Tibial artery (tissue), 4 donors: ENCODE results near the gene F8A1.
"Not testable (repeated sequence)": the region's sequence is repeated elsewhere in the genome, so short reads cannot be mapped to it uniquely, and the experiment has no call there.

Experiments used
- DNase-seq, 2 donors: peaks; one replicate each; pipeline ENCODE4 v3.0.0-alpha.2; 2019
- H3K27ac ChIP-seq, 2 donors: fragments of 200-600 bp; sonication (generic) in 1 of 2; 1 replicate in 1 of 2; 2 replicates in 1 of 2; pipeline ENCODE4 v1.5.1; 2018 to 2019; ENCODE audit warnings: mild to moderate bottlenecking in 1 of 2
- H3K27me3 ChIP-seq, 2 donors: fragments of 200-600 bp; sonication (generic) in 1 of 2; one replicate each; pipeline versions ENCODE4 v1.5.1 to v1.6.0; 2016 to 2019
- H3K36me3 ChIP-seq, 3 donors: fragments of 200-600 bp; sonication (generic) in 2 of 3; one replicate each; pipeline ENCODE4 v1.5.1; 2016 to 2019; ENCODE audit warnings: mild to moderate bottlenecking in 2 of 3
- H3K4me1 ChIP-seq, 4 donors: fragments of 200-600 bp; sonication (generic) in 2 of 4; 1 replicate in 3 of 4; 2 replicates in 1 of 4; pipeline ENCODE4 v1.5.1; 2016 to 2019
- H3K4me3 ChIP-seq, 2 donors: fragments of 200-600 bp; sonication (generic) in 1 of 2; 1 replicate in 1 of 2; 2 replicates in 1 of 2; pipeline ENCODE4 v1.5.1; 2018 to 2019; ENCODE audit warnings: mild to moderate bottlenecking in 2 of 2
- H3K9me3 ChIP-seq, 3 donors: fragments of 200-600 bp; sonication (generic) in 1 of 3; one replicate each; pipeline ENCODE4 v1.5.1; 2016 to 2019
- CTCF ChIP-seq, 2 experiments: fragments of 200-600 bp in 1 of 2; fragments of 450-650 bp in 1 of 2; IDR thresholded peaks; one replicate each; pipeline ENCODE4 v1.5.1; 2017 to 2019; ENCODE audit warnings: antibody characterized with exemption in 2 of 2, mild to moderate bottlenecking in 1 of 2, moderate library complexity in 1 of 2
- intact Hi-C: fragments of 100-400 bp; cut with DNase I; formaldehyde crosslinking; loops from one replicate; pipeline ENCODE4 v1.15.0; 2023; ENCODE audit warnings: low total_unique reads

F8A1 gene

GRCh38 chrX:154890990-154891639 lies 5.0 kb downstream of the F8A1 start:
- H3K4me3 ChIP-seq, result no peak overlapping the region
- no peak overlapping the region for H3K27ac ChIP-seq
- no peak for TF ChIP-seq CTCF (IDR thresholded peaks at IDR 0.05)
- H3K27me3 ChIP-seq, result no peaks in the 10 kb centered on the region
- no peaks in the 10 kb centered on the region for H3K9me3 ChIP-seq
- no peaks in the 10 kb centered on the region for H3K36me3 ChIP-seq
- DNase-seq, result no peak
- intact Hi-C loops, result no loop called here
- peaks cover 0 to 5% (median 0%) of the 10 kb centered on the region in 4 donors for H3K4me1 ChIP-seq

GRCh38 chrX:154892296-154892695 lies 6.1 kb downstream of the F8A1 start:
- no peaks in the 10 kb centered on the region for H3K27me3 ChIP-seq
- intact Hi-C loops, result no loop called here
- no peak for DNase-seq

GRCh38 chrX:154900323-154900722 lies 14.2 kb downstream of the F8A1 start:
- Histone ChIP-seq H3K9me3 (no peaks in the 10 kb centered on the region), H3K4me3 (no peak overlapping the region), H3K4me1 (no peaks in the 10 kb centered on the region), H3K27ac (no peak overlapping the region), H3K27me3 (no peaks in the 10 kb centered on the region), H3K36me3 (no peaks in the 10 kb centered on the region)
- DNase-seq, result no peak
- intact Hi-C loops, result no loop called here
- TF ChIP-seq CTCF (IDR thresholded peaks at IDR 0.05), result no peak

More at GRCh38 chrX:154892296-154892695, 6.1 kb downstream of the F8A1 start:
- Histone ChIP-seq H3K36me3 (no peaks in the 10 kb centered on the region), H3K4me1 (peaks cover 0 to 5% (median 0%) of the 10 kb centered on the region in 4 donors), H3K9me3 (no peaks in the 10 kb centered on the region), H3K27ac (no peak overlapping the region), H3K4me3 (no peak overlapping the region)
- no peak for TF ChIP-seq CTCF (IDR thresholded peaks at IDR 0.05)

- intact Hi-C loops, result no loop called here
Observed at GRCh38 chrX:154902408-154902807, 16.3 kb downstream of the F8A1 start.

GRCh38 chrX:154908821-154909220 lies 22.7 kb downstream of the F8A1 start:
- DNase-seq, result no peak
- Histone ChIP-seq H3K4me1 (no peaks in the 10 kb centered on the region), H3K9me3 (peaks cover 0 to 9% (median 7%) of the 10 kb centered on the region in 3 donors), H3K4me3 (no peak overlapping the region), H3K27ac (no peak overlapping the region), H3K27me3 (no peaks in the 10 kb centered on the region), H3K36me3 (no peaks in the 10 kb centered on the region)
- no peak for TF ChIP-seq CTCF (IDR thresholded peaks at IDR 0.05)
- intact Hi-C loops, result no loop called here

More at GRCh38 chrX:154902408-154902807, 16.3 kb downstream of the F8A1 start:
- Histone ChIP-seq H3K4me1 (no peaks in the 10 kb centered on the region), H3K36me3 (no peaks in the 10 kb centered on the region), H3K9me3 (no peaks in the 10 kb centered on the region), H3K4me3 (no peak overlapping the region), H3K27me3 (no peaks in the 10 kb centered on the region), H3K27ac (no peak overlapping the region)
- DNase-seq, result no peak
- no peak for TF ChIP-seq CTCF (IDR thresholded peaks at IDR 0.05)

GRCh38 chrX:154910048-154910447 lies 23.9 kb downstream of the F8A1 start:
- H3K36me3 ChIP-seq, H3K27ac ChIP-seq, H3K27me3 ChIP-seq, intact Hi-C loops, H3K4me3 ChIP-seq, H3K4me1 ChIP-seq, DNase-seq, H3K9me3 ChIP-seq: not testable (repeated sequence)

- H3K9me3 ChIP-seq, H3K4me3 ChIP-seq, H3K36me3 ChIP-seq, H3K27ac ChIP-seq, intact Hi-C loops, DNase-seq, H3K27me3 ChIP-seq, H3K4me1 ChIP-seq: not testable (repeated sequence)
Observed at GRCh38 chrX:154910528-154910927, 24.4 kb downstream of the F8A1 start.
